GM21737 (cell line): ENCODE measurements around the gene DCP1B.
A peak's percentile ranks its signal among the peaks of the same experiment; 100 is the strongest.

ENCODE experiments used
- ATAC-seq: cut with Tn5 transposase; IDR thresholded peaks from one replicate; pipeline ENCODE4 v1.9.1; 2021; ENCODE audit warnings: mild to moderate bottlenecking, moderate library complexity; ENCODE audit not compliant: unreplicated experiment

DCP1B gene

GRCh38 chr12:2004113-2004929 is at the start of gene DCP1B:
Gene DCP1B (minus strand): TSS chr12:2004457. CDS start chr12:2004431, 26 bp downstream.
- ATAC-seq = peak; percentile 97

- ATAC-seq = no peak
These were observed 49.4 kb upstream of the DCP1B start for GRCh38 chr12:2053691-2054090.

GRCh38 chr12:2052826-2053678 is 48.8 kb upstream of the DCP1B start, which contains the start of gene CACNA1C:
Gene CACNA1C (plus strand): TSS chr12:2052987. CDS start chr12:2053563, 576 bp downstream.
- no peak for ATAC-seq

- no peak for ATAC-seq
These were observed 47.7 kb upstream of the DCP1B start for GRCh38 chr12:2051700-2052621.

- no peak for ATAC-seq
These were observed 45.6 kb upstream of the DCP1B start for GRCh38 chr12:2049604-2050540.

GRCh38 chr12:2047752-2048151 is 43.5 kb upstream of the DCP1B start:
- no peak for ATAC-seq

GRCh38 chr12:2046957-2047356 is 42.7 kb upstream of the DCP1B start:
- no peak for ATAC-seq

- ATAC-seq = no peak
These were observed 39.9 kb upstream of the DCP1B start for GRCh38 chr12:2044165-2044564.

GRCh38 chr12:2043054-2043453 is 38.8 kb upstream of the DCP1B start:
- ATAC-seq = no peak

- ATAC-seq = no peak
These were observed 34.8 kb upstream of the DCP1B start for GRCh38 chr12:2039034-2039433.

GRCh38 chr12:2035431-2036055 is 31.3 kb upstream of the DCP1B start:
- no peak for ATAC-seq

GRCh38 chr12:2034633-2035430 is 30.6 kb upstream of the DCP1B start:
- peak; percentile 91 for ATAC-seq

- ATAC-seq = no peak
These were observed 28.2 kb upstream of the DCP1B start for GRCh38 chr12:2032506-2032905.

GRCh38 chr12:2029851-2030250 is 25.6 kb upstream of the DCP1B start:
- no peak for ATAC-seq

- ATAC-seq = no peak
These were observed 23.1 kb upstream of the DCP1B start for GRCh38 chr12:2027351-2027750.

GRCh38 chr12:2023365-2023764 is 19.1 kb upstream of the DCP1B start:
- ATAC-seq = no peak

- no peak for ATAC-seq
These were observed 16.3 kb upstream of the DCP1B start for GRCh38 chr12:2020511-2020910.

- ATAC-seq = no peak
These were observed 14.9 kb upstream of the DCP1B start for GRCh38 chr12:2019126-2019525.
